Neural progenitor cell (in vitro differentiated cells): ENCODE results near the gene AKR1E2. TPM values are rescaled to one million over a fixed set of nuclear protein-coding genes. Genes with fewer than 3 reads are reported as not detected.

Experiments used
- DNase-seq: peaks from one replicate; pipeline ENCODE4 v3.0.0-alpha.2; 2016; ENCODE audit warnings: low spot score
- H2AFZ ChIP-seq: fragments of 200-600 bp; sonication (generic); replicated peaks from 2 replicates; pipeline ENCODE4 v1.6.1; 2016; ENCODE audit warnings: antibody characterized with exemption
- H3F3A ChIP-seq: fragments of 200-600 bp; sonication (generic); 2 replicates; pipeline ENCODE4 v1.6.1; 2016; ENCODE audit warnings: antibody characterized with exemption, low read depth
- H3K27ac ChIP-seq: fragments of 200-600 bp; sonication (generic); 2 replicates; pipeline ENCODE4 v1.5.1; 2016; ENCODE audit warnings: mild to moderate bottlenecking
- H3K27me3 ChIP-seq: fragments of 200-600 bp; sonication (generic); 2 replicates; pipeline ENCODE4 v1.6.1; 2016; ENCODE audit warnings: mild to moderate bottlenecking, moderate library complexity
- H3K36me3 ChIP-seq: fragments of 200-600 bp; sonication (generic); 2 replicates; pipeline ENCODE4 v1.5.1; 2016
- H3K4me1 ChIP-seq: fragments of 200-600 bp; sonication (generic); 2 replicates; pipeline ENCODE4 v1.6.1; 2016; ENCODE audit warnings: mixed run types
- H3K4me2 ChIP-seq: fragments of 200-600 bp; sonication (generic); 2 replicates; pipeline ENCODE4 v1.6.1; 2016
- H3K4me3 ChIP-seq: fragments of 200-600 bp; sonication (generic); 2 replicates; pipeline ENCODE4 v1.5.1; 2016
- H3K79me2 ChIP-seq: fragments of 200-600 bp; sonication (generic); 2 replicates; pipeline ENCODE4 v1.6.1; 2016; ENCODE audit warnings: low read depth
- H3K9ac ChIP-seq: fragments of 200-600 bp; sonication (generic); 2 replicates; pipeline ENCODE4 v1.6.1; 2016
- H3K9me3 ChIP-seq: fragments of 200-600 bp; sonication (generic); 2 replicates; pipeline ENCODE4 v1.5.1; 2016; ENCODE audit warnings: low read depth
- H4K20me1 ChIP-seq: fragments of 200-600 bp; sonication (generic); 2 replicates; pipeline ENCODE4 v1.6.1; 2016; ENCODE audit warnings: low read depth
- H3K27ac Mint-ChIP-seq: 3 replicates; pipeline ENCODE4 v1.8.0; 2021; ENCODE audit warnings: mixed read lengths
- H3K27me3 Mint-ChIP-seq: 2 replicates; pipeline ENCODE4 v1.8.0; 2022; ENCODE audit warnings: low read depth, mild to moderate bottlenecking, inconsistent platforms, moderate library complexity, mixed read lengths; ENCODE audit not compliant: insufficient read depth
- H3K36me3 Mint-ChIP-seq: 3 replicates; pipeline ENCODE4 v1.8.0; 2021; ENCODE audit warnings: mixed read lengths
- H3K4me1 Mint-ChIP-seq: 3 replicates; pipeline ENCODE4 v1.8.0; 2021; ENCODE audit warnings: mixed read lengths
- H3K4me3 Mint-ChIP-seq: 3 replicates; pipeline ENCODE4 v1.8.0; 2021; ENCODE audit warnings: mild to moderate bottlenecking, moderate library complexity, mixed read lengths
- H3K9me3 Mint-ChIP-seq: 3 replicates; pipeline ENCODE4 v1.8.0; 2020; ENCODE audit warnings: mixed read lengths
- CTCF ChIP-seq: fragments of 200-600 bp; sonication (generic); IDR thresholded peaks from 2 replicates; pipeline ENCODE4 v1.5.1; 2017; ENCODE audit warnings: antibody characterized with exemption, mild to moderate bottlenecking
- EZH2 ChIP-seq: fragments of 200-600 bp; sonication (generic); IDR thresholded peaks from 2 replicates; pipeline ENCODE4 v1.6.1; 2017; ENCODE audit warnings: antibody characterized with exemption, mild to moderate bottlenecking, moderate library complexity
- EZH2phosphoT487 ChIP-seq: fragments of 200-600 bp; sonication (generic); IDR thresholded peaks from 2 replicates; pipeline ENCODE4 v1.6.1; 2017; ENCODE audit warnings: antibody characterized with exemption
- total RNA-seq: library from RNA; depleted of rRNA; stranded (reverse); fragments of >200 nt; gene quantifications from 2 replicates; pipeline ENCODE4 v1.2.3, GENCODE V29; 2015; ENCODE audit warnings: low replicate concordance

AKR1E2 gene
- total RNA-seq, 1 donor from 2014 or later, result 3.4 TPM

GRCh38 chr10:4792381-4792780 lies 33.6 kb upstream of the AKR1E2 start:
- H3K27ac Mint-ChIP-seq, result no peak overlapping the region
- H3K9me3 ChIP-seq, result no peaks in the 10 kb centered on the region
- no peaks in the 10 kb centered on the region for H3K27me3 Mint-ChIP-seq

GRCh38 chr10:4801405-4801804 lies 24.6 kb upstream of the AKR1E2 start:
- Histone ChIP-seq H3F3A (no peaks in the 10 kb centered on the region), H3K9ac (no peak overlapping the region), H2AFZ (peak overlapping the region; percentile 59), H3K36me3 (no peaks in the 10 kb centered on the region), H3K27ac (no peak overlapping the region), H3K27me3 (no peaks in the 10 kb centered on the region), H3K4me3 (no peak overlapping the region), H3K4me1 (no peaks in the 10 kb centered on the region), H4K20me1 (no peaks in the 10 kb centered on the region), H3K9me3 (no peaks in the 10 kb centered on the region), H3K79me2 (no peaks in the 10 kb centered on the region), H3K4me2 (no peak overlapping the region)
- Mint-ChIP-seq H3K4me1 (no peaks in the 10 kb centered on the region), H3K27me3 (peaks cover 2% of the 10 kb centered on the region), H3K36me3 (no peaks in the 10 kb centered on the region), H3K27ac (no peak overlapping the region), H3K4me3 (no peak overlapping the region), H3K9me3 (no peaks in the 10 kb centered on the region)
- TF ChIP-seq EZH2 (no peak), CTCF (no peak), EZH2phosphoT487 (no peak)
- peak; percentile 10 for DNase-seq

More at GRCh38 chr10:4792381-4792780, 33.6 kb upstream of the AKR1E2 start:
- Mint-ChIP-seq H3K4me1 (no peaks in the 10 kb centered on the region), H3K36me3 (no peaks in the 10 kb centered on the region), H3K9me3 (no peaks in the 10 kb centered on the region), H3K4me3 (no peak overlapping the region)
- TF ChIP-seq CTCF (no peak), EZH2phosphoT487 (no peak), EZH2 (no peak)
- DNase-seq, result no peak
- no peaks in the 10 kb centered on the region for H3F3A ChIP-seq
- no peak overlapping the region for H3K9ac ChIP-seq
- H2AFZ ChIP-seq, result no peak overlapping the region
- no peaks in the 10 kb centered on the region for H3K36me3 ChIP-seq
- no peaks in the 10 kb centered on the region for H4K20me1 ChIP-seq
- H3K27ac ChIP-seq, result no peak overlapping the region
- H3K4me2 ChIP-seq, result no peak overlapping the region
- H3K4me3 ChIP-seq, result no peak overlapping the region
- H3K27me3 ChIP-seq, result no peaks in the 10 kb centered on the region
- no peaks in the 10 kb centered on the region for H3K4me1 ChIP-seq
- H3K79me2 ChIP-seq, result no peaks in the 10 kb centered on the region

- Histone ChIP-seq H3K27ac (no peak overlapping the region), H3K36me3 (no peaks in the 10 kb centered on the region), H3K4me1 (no peaks in the 10 kb centered on the region), H3K4me3 (no peak overlapping the region), H3K9ac (no peak overlapping the region), H3K79me2 (no peaks in the 10 kb centered on the region), H2AFZ (no peak overlapping the region), H3K9me3 (no peaks in the 10 kb centered on the region), H3K27me3 (no peaks in the 10 kb centered on the region), H3F3A (no peaks in the 10 kb centered on the region), H4K20me1 (no peaks in the 10 kb centered on the region), H3K4me2 (no peak overlapping the region)
- no peaks in the 10 kb centered on the region for H3K9me3 Mint-ChIP-seq
- peaks cover 2% of the 10 kb centered on the region for H3K27me3 Mint-ChIP-seq
- no peak overlapping the region for H3K4me3 Mint-ChIP-seq
- DNase-seq, result no peak
- no peaks in the 10 kb centered on the region for H3K36me3 Mint-ChIP-seq
- no peaks in the 10 kb centered on the region for H3K4me1 Mint-ChIP-seq
- no peak overlapping the region for H3K27ac Mint-ChIP-seq
- no peak for TF ChIP-seq EZH2
- TF ChIP-seq EZH2phosphoT487, result no peak
- TF ChIP-seq CTCF, result no peak
Measured at GRCh38 chr10:4802711-4803487, 23.1 kb upstream of the AKR1E2 start.
